Measurements from ENCODE around the gene TSFM.

The TSFM gene

DNA sequence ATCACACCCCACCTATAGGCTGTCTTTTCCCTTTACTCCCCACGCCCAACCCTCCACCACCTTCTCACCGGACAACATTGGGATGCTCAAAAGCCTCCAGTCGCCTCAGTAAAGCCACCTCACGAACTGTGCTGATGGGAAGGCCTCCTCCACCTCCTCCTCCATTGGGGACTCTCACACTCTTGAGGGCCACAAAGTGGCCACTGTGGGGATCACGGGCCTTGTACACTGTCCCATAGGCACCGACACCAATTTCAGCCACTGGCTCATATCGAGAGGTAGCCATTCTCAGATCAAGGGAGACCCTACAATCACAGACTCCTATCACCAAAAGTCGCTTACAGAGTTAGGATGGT, 31.2 kb upstream of the TSFM start:
- peak overlapping the region; percentile 80 for H3K4me3 ChIP-seq (replicated peaks; ENCODE audit: low read depth, low read length)
- H3K27me3 ChIP-seq (replicated peaks; ENCODE audit: control insufficient read depth, insufficient read depth, low read length) = no peaks in the 10 kb centered on the region
- peaks cover 10% of the 10 kb centered on the region for H3K36me3 ChIP-seq (ENCODE audit: control insufficient read depth, insufficient read depth, low read length)
- no peak for DNase-seq (ENCODE audit: extremely low read depth, insufficient read length)
- TF ChIP-seq, protein P1, sequence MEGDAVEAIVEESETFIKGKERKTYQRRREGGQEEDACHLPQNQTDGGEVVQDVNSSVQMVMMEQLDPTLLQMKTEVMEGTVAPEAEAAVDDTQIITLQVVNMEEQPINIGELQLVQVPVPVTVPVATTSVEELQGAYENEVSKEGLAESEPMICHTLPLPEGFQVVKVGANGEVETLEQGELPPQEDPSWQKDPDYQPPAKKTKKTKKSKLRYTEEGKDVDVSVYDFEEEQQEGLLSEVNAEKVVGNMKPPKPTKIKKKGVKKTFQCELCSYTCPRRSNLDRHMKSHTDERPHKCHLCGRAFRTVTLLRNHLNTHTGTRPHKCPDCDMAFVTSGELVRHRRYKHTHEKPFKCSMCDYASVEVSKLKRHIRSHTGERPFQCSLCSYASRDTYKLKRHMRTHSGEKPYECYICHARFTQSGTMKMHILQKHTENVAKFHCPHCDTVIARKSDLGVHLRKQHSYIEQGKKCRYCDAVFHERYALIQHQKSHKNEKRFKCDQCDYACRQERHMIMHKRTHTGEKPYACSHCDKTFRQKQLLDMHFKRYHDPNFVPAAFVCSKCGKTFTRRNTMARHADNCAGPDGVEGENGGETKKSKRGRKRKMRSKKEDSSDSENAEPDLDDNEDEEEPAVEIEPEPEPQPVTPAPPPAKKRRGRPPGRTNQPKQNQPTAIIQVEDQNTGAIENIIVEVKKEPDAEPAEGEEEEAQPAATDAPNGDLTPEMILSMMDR (IDR thresholded peaks at IDR 0.05; ENCODE audit: insufficient read depth, low read length, poor library complexity, severe bottlenecking) = no peak

DNA sequence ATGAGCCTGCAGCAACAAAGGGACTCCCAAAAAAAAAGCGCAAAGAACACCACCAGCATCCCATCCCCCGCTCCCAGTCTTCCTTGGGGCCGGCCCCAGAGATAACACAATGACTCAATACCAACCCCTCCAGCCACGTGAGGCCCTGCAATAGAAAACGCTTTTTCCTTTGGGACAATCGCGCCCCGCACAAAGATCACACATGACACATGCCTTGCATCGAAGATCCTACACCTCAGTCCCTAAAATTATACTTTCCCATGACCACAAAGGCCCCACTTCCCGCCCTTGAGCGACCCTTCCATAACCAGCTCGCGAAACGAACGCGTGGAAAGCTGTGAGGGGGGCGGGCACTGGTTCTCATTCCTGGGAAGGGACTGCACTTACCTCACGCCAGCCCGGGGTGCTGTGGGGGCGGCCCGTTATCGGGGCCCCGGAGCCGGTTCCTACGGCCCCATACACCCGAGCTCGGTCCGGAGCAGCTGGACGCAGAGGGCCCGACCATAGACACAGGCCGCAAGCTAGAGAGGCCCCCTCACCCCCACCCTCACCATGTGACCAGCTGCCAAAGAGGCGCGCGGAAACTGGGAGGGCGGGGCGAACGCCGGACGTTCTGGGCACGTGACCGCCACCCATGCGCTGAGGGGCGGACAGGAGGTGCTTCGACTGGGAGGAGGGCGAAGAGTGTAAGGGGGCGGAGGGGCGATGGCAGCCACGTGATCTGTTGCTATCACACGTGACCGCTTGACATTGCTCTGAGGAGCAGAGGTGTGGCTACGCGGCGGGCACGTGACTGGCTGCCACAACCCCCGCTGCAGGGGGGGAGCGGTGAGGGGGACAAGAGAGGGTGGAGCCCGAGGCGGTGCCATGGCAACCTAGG, 30.6 kb upstream of the TSFM start, which contains the start of gene CDK4:
CDK4 (minus strand) TSS at position 523 of the 880 bp plus-strand sequence. CDS start 593 bp downstream, outside the sequence.
- Histone ChIP-seq H3K27me3 (replicated peaks; ENCODE audit: control insufficient read depth, insufficient read depth, low read length) (no peaks in the 10 kb centered on the region), H3K4me3 (replicated peaks; ENCODE audit: low read depth, low read length) (peak within 1 kb of the TSS; percentile 80), H3K36me3 (ENCODE audit: control insufficient read depth, insufficient read depth, low read length) (peaks cover 10% of the 10 kb centered on the region)
- DNase-seq (ENCODE audit: extremely low read depth, insufficient read length) = peak; percentile 99
- TF ChIP-seq, protein P1 (IDR thresholded peaks at IDR 0.05; ENCODE audit: insufficient read depth, low read length, poor library complexity, severe bottlenecking) = no peak

DNA sequence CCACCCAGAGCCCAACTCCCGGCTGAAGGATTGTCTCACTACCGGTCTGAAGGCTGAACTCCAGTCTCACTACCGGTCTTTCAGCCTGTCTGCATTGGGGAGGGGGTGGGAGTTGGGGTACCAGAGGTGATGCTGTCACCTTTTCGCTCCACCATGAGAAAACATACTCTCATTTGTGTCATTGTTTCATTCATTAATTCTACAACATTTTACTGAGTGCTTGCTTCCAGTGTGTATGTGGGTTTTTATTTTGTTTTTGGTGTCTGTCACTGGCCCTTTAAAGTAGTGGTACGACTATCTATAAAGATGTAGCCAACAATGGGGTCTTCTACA, 30.0 kb upstream of the TSFM start:
- TF ChIP-seq, protein P1 (IDR thresholded peaks at IDR 0.05; ENCODE audit: insufficient read depth, low read length, poor library complexity, severe bottlenecking) = no peak
- H3K36me3 ChIP-seq (ENCODE audit: control insufficient read depth, insufficient read depth, low read length) = peaks cover 10% of the 10 kb centered on the region
- H3K4me3 ChIP-seq (replicated peaks; ENCODE audit: low read depth, low read length) = peak overlapping the region; percentile 51
- DNase-seq (ENCODE audit: extremely low read depth, insufficient read length) = no peak
- H3K27me3 ChIP-seq (replicated peaks; ENCODE audit: control insufficient read depth, insufficient read depth, low read length) = no peaks in the 10 kb centered on the region

DNA sequence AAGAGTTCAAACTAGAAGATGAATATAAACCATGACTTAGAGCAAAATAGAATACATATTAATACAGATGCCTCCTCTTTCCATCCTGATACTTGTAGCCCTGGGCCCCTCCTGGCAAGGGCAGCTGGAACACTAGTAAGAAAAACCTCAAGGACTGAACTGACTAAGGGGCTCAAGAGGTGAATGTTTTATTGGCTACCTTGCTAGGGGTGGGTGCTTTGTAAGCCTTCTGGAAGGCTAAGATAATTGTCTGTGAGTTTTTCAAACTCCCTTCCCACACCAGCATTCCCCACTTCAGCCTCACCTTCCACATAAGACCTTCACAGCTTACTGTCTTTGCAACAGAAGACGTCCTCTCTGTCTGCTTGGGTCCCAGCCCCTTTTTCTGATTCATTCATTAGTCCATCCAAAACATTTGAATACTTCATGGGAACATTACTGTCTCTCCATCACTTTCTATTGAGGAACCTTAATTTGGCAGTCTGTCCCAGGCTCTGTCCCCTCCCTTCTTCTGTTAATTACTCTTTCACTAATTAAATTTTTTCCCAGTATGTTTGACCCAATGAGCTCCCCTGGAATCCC, 28.7 kb upstream of the TSFM start:
- DNase-seq (ENCODE audit: extremely low read depth, insufficient read length) = no peak
- Histone ChIP-seq H3K27me3 (replicated peaks; ENCODE audit: control insufficient read depth, insufficient read depth, low read length) (no peaks in the 10 kb centered on the region), H3K4me3 (replicated peaks; ENCODE audit: low read depth, low read length) (no peak overlapping the region), H3K36me3 (ENCODE audit: control insufficient read depth, insufficient read depth, low read length) (peaks cover 12% of the 10 kb centered on the region)
- TF ChIP-seq, protein P1 (IDR thresholded peaks at IDR 0.05; ENCODE audit: insufficient read depth, low read length, poor library complexity, severe bottlenecking) = no peak

DNA sequence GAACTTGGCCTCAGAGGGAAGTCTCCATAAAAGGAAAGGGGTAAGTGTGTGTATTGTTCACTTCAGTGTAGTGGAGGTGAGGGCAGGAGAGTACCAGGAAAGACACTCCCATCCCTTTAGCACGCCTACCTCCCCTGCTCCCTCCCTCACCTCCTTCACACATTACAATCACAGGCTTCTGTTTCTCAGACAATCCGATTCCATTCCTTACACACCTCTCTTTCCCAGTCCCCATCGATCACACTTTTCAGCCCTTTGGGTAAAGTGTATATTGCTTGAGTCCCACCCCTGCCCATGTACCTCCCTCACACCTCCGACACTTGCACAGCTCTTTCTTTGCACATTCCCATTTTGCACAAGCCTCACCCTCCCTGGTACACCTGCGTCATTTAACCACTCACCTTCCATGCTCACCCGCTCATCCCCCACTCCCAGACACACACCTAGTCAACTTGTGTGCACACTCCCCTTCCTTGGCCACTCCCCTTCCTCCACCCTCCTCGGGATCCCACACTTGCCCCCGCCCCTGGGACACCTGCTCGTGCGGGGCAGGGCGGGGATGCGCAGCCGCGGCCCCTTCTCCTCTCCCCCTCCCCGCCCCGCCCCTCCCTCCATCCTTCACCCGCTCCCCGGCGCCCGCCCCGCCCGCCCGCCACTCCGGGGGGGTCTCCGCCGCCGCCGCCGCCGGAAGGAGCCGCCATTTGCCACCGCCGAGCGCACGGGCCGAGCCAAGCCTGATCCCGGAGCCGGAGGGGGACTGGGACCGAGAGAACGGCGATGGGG, 28.0 kb upstream of the TSFM start, which contains the start of gene MARCHF9:
MARCHF9 (plus strand) TSS at position 693 of the 783 bp plus-strand sequence. CDS start 426 bp downstream, outside the sequence.
- H3K4me3 ChIP-seq (replicated peaks; ENCODE audit: low read depth, low read length) = peak within 1 kb of the TSS; percentile 74
- H3K36me3 ChIP-seq (ENCODE audit: control insufficient read depth, insufficient read depth, low read length) = peaks cover 12% of the 10 kb centered on the region
- TF ChIP-seq, protein P1 (IDR thresholded peaks at IDR 0.05; ENCODE audit: insufficient read depth, low read length, poor library complexity, severe bottlenecking) = no peak
- peak; percentile 86 for DNase-seq (ENCODE audit: extremely low read depth, insufficient read length)
- H3K27me3 ChIP-seq (replicated peaks; ENCODE audit: control insufficient read depth, insufficient read depth, low read length) = no peaks in the 10 kb centered on the region
